MCF 10A (cell line): ENCODE data around the gene CA12. TPM values are rescaled to one million over a fixed set of nuclear protein-coding genes. Genes with fewer than 3 reads are reported as not detected.

Experiments
- BruUV-seq: library from RNA; stranded (reverse); fragments of 400-500 nt; replicated peaks from 2 replicates; lab custom pipeline; 2021; lab: Mats Ljungman, UMichigan
- CTCF ChIA-PET: fragments of 300-600 bp; sonication (Branson Sonifier 250); formaldehyde crosslinking; extraction: SDS; loops from one replicate; lab custom pipeline; 2021; ENCODE audit warnings: antibody characterized with exemption, inconsistent platforms; lab: Yijun Ruan, JAX
- POLR2A ChIA-PET: fragments of 300-600, 350-650 bp; sonication (Branson Sonifier 250); formaldehyde crosslinking; extraction: SDS; loops from one replicate; lab custom pipeline; 2020; ENCODE audit warnings: antibody characterized with exemption, inconsistent platforms; lab: Yijun Ruan, JAX
- DNase-seq: peaks from one replicate; pipeline ENCODE4 v3.0.0-alpha.2; 2018; ENCODE audit not compliant: unreplicated experiment
- H3K27ac Mint-ChIP-seq: one replicate; pipeline ENCODE4 v1.8.0; 2022; ENCODE audit warnings: mild to moderate bottlenecking, low read depth, mixed read lengths; ENCODE audit not compliant: unreplicated experiment
- H3K27me3 Mint-ChIP-seq: one replicate; pipeline ENCODE4 v1.8.0; 2022; ENCODE audit warnings: mixed read lengths; ENCODE audit not compliant: insufficient read depth, unreplicated experiment
- H3K36me3 Mint-ChIP-seq: one replicate; pipeline ENCODE4 v1.8.0; 2022; ENCODE audit warnings: mild to moderate bottlenecking, moderate library complexity, mixed read lengths; ENCODE audit not compliant: insufficient read depth, unreplicated experiment
- H3K4me1 Mint-ChIP-seq: one replicate; pipeline ENCODE4 v1.8.0; 2022; ENCODE audit warnings: mixed read lengths; ENCODE audit not compliant: insufficient read depth, unreplicated experiment
- H3K4me3 Mint-ChIP-seq: one replicate; pipeline ENCODE4 v1.8.0; 2022; ENCODE audit warnings: mild to moderate bottlenecking, moderate library complexity, mixed read lengths; ENCODE audit not compliant: unreplicated experiment
- H3K9me3 Mint-ChIP-seq: one replicate; pipeline ENCODE4 v1.8.0; 2022; ENCODE audit warnings: mixed read lengths; ENCODE audit not compliant: unreplicated experiment
- intact Hi-C: fragments of 100-400 bp; cut with micrococcal nuclease; formaldehyde crosslinking; loops from 2 replicates; pipeline ENCODE4 v1.14.1; 2022
- total RNA-seq: library from RNA; stranded (reverse); gene quantifications from 2 replicates; pipeline ENCODE4 v1.2.3, GENCODE V29; 2022
- TF ChIP-seq, protein P1 (sequence below): fragments of 200-600 bp; IDR thresholded peaks from one replicate; pipeline ENCODE4 v1.8.0; 2022; ENCODE audit warnings: antibody characterized with exemption, mild to moderate bottlenecking; ENCODE audit not compliant: unreplicated experiment

The CA12 gene
- total RNA-seq, 1 experiment from 2014 or later = 19.6 TPM

DNA sequence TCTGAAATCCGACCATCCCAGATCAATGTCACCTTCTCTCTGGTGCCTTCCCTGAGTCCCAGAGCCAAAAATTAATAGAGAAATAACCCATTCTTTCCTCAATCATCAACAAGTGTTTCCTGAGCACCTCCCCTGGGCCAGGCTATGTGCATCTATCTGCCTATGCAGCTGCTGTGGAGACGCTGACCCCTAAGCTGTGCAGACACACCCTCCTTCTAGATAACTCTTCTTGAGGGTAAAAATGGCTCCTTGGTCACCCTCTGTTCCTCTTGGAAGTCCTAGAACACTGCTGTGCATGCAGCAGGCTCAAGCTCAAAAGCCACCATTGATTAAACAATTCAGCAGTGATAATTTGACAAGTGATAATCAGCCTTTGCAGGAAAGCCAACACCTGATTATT is 18.4 kb downstream of the CA12 start:
- no peaks in the 10 kb centered on the region for H3K27me3 Mint-ChIP-seq
- intact Hi-C loops = no loop called here
- no peaks in the 10 kb centered on the region for H3K9me3 Mint-ChIP-seq
- ChIA-PET POLR2A (interaction anchor here (2.0 kb wide), 1 partner anchor 15 kb away, joined by 8 read pairs; no protein-coding TSS in a partner anchor), CTCF (no interaction called here)
- no peak overlapping the region for H3K4me3 Mint-ChIP-seq
- no peak for DNase-seq
- BruUV-seq = no TSS peak
- TF ChIP-seq, protein P1, sequence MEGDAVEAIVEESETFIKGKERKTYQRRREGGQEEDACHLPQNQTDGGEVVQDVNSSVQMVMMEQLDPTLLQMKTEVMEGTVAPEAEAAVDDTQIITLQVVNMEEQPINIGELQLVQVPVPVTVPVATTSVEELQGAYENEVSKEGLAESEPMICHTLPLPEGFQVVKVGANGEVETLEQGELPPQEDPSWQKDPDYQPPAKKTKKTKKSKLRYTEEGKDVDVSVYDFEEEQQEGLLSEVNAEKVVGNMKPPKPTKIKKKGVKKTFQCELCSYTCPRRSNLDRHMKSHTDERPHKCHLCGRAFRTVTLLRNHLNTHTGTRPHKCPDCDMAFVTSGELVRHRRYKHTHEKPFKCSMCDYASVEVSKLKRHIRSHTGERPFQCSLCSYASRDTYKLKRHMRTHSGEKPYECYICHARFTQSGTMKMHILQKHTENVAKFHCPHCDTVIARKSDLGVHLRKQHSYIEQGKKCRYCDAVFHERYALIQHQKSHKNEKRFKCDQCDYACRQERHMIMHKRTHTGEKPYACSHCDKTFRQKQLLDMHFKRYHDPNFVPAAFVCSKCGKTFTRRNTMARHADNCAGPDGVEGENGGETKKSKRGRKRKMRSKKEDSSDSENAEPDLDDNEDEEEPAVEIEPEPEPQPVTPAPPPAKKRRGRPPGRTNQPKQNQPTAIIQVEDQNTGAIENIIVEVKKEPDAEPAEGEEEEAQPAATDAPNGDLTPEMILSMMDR = no peak
- H3K27ac Mint-ChIP-seq = no peak overlapping the region
- H3K4me1 Mint-ChIP-seq = peaks cover 5% of the 10 kb centered on the region
- H3K36me3 Mint-ChIP-seq = peaks cover 6% of the 10 kb centered on the region

DNA sequence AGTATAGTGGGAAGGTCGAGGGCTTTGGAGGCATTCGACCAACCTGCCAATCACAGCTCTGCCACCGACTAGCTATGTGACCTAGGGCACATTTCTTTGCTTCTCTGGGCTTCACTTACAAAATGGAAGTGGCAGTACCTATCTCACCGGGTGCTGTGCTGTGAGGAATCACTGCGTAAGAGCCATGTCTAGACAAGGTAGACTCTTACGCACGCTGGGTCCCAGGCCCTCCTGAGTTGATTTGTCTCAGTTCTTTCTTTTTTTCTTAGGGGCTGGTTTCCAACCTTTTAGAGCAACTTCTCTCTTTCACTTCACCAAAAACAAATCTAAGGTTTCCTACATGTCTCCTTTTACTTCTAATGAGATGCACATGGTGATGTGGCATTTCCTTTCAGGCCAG is 18.8 kb downstream of the CA12 start:
- H3K27me3 Mint-ChIP-seq = no peaks in the 10 kb centered on the region
- POLR2A ChIA-PET = interaction anchor here (2.0 kb wide), 1 partner anchor 14 kb away, joined by 8 read pairs; no protein-coding TSS in a partner anchor
- no peak for DNase-seq
- H3K9me3 Mint-ChIP-seq = no peaks in the 10 kb centered on the region
- intact Hi-C loops = no loop called here
- CTCF ChIA-PET = no interaction called here
- H3K4me3 Mint-ChIP-seq = no peak overlapping the region
- TF ChIP-seq, protein P1 = no peak
- H3K27ac Mint-ChIP-seq = no peak overlapping the region
- BruUV-seq = no TSS peak
- peaks cover 5% of the 10 kb centered on the region for H3K4me1 Mint-ChIP-seq
- peaks cover 6% of the 10 kb centered on the region for H3K36me3 Mint-ChIP-seq

DNA sequence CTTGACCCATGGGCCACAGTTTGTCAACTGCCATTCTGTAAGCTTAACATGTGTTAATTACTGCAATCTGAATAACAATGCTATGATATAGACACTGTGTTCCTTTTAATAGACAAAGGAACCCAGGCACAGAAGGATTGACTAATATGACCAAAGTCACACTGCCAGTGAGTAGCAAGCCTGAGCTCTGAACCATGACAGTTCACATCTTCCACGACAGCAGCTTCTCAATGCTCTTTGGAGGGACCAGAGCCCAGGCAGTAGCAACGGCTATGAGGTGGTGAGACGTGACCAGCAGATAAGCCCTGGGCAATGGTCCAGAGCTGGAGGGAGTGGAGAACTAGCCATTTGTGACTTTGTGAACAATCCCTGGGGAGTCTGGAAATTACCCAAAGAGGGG is 19.4 kb downstream of the CA12 start:
- Mint-ChIP-seq H3K27ac (no peak overlapping the region), H3K9me3 (no peaks in the 10 kb centered on the region), H3K4me1 (peaks cover 5% of the 10 kb centered on the region), H3K27me3 (no peaks in the 10 kb centered on the region), H3K4me3 (no peak overlapping the region), H3K36me3 (peaks cover 6% of the 10 kb centered on the region)
- TF ChIP-seq, protein P1 = no peak
- ChIA-PET POLR2A (interaction anchor here (0.8 to 2.0 kb wide), 3 partner anchors 11 to 29 kb away, joined by 3 to 8 read pairs (median 6); no protein-coding TSS in a partner anchor), CTCF (no interaction called here)
- no TSS peak for BruUV-seq
- intact Hi-C loops = no loop called here
- DNase-seq = no peak

DNA sequence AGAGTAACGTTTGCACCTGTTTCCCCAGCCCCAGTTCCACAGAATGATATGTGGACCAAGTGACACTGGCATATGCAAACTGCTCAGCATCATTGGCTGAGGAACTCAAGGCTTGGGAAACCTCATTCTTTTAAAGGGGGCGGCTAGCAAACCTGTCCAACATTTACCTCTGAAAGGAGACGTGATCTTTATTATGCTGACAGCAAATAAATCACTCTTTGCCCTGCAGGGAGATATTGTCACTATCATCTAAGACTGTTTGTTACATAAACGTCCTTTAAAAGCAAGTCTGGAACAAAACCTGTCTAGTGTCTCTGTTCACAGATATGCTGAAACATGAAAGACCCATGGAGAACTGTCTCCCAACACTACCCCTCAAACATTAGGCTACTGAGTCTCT is 21.5 kb downstream of the CA12 start:
- no peaks in the 10 kb centered on the region for H3K27me3 Mint-ChIP-seq
- H3K4me1 Mint-ChIP-seq = no peaks in the 10 kb centered on the region
- CTCF ChIA-PET = no interaction called here
- no peak overlapping the region for H3K27ac Mint-ChIP-seq
- intact Hi-C loops = no loop called here
- TF ChIP-seq, protein P1 = no peak
- H3K36me3 Mint-ChIP-seq = peaks cover 6% of the 10 kb centered on the region
- H3K4me3 Mint-ChIP-seq = no peak overlapping the region
- no TSS peak for BruUV-seq
- POLR2A ChIA-PET = interaction anchor here (0.6 to 2.1 kb wide), 4 partner anchors 11 to 36 kb away, joined by 3 to 7 read pairs (median 4); no protein-coding TSS in a partner anchor
- no peaks in the 10 kb centered on the region for H3K9me3 Mint-ChIP-seq
- DNase-seq = no peak
